Measurements from ENCODE around the gene TMEM256.

The TMEM256 gene

GRCh38 chr17:7356756-7357155 is 47.1 kb downstream of the TMEM256 start:
- H3K23ac ChIP-seq (ENCODE audit: low read length in 2 of 2), result no peak overlapping the region
- H3K18ac ChIP-seq (ENCODE audit: low read depth in 1 of 2, low read length in 2 of 2), result no peak overlapping the region
- H4K91ac ChIP-seq (ENCODE audit: low read length), result no peak overlapping the region
- H2BK120ac ChIP-seq (ENCODE audit: low read depth, low read length), result no peak overlapping the region
- no peaks in the 10 kb centered on the region for H3K36me3 ChIP-seq (ENCODE audit: control insufficient read depth in 1 of 2, insufficient read depth in 2 of 2, low read depth in 1 of 2, low read length in 2 of 2)
- H3K27me3 ChIP-seq (ENCODE audit: control insufficient read depth in 1 of 2, insufficient read depth in 1 of 2, low read length in 2 of 2), result no peaks in the 10 kb centered on the region
- WGBS, result 91% methylated on average over 8 of the region's 8 CpGs
- H3K9ac ChIP-seq (ENCODE audit: low read length), result peak overlapping the region; percentile 44
- H3K4ac ChIP-seq (ENCODE audit: low read depth in 1 of 2, low read length in 2 of 2), result no peak overlapping the region
- H2AFZ ChIP-seq (ENCODE audit: low read depth, low read length), result no peak overlapping the region
- no peaks in the 10 kb centered on the region for H3K9me3 ChIP-seq (ENCODE audit: control insufficient read depth, low read length)
- peaks cover 27% of the 10 kb centered on the region for H3K79me1 ChIP-seq (replicated peaks; ENCODE audit: low read length, poor library complexity, severe bottlenecking)
- no peak for DNase-seq
- H2BK15ac ChIP-seq (ENCODE audit: low read depth, poor library complexity, severe bottlenecking), result no peak overlapping the region
- no peak overlapping the region for H3K4me3 ChIP-seq (ENCODE audit: insufficient read depth in 1 of 2, low read depth in 1 of 2, low read length in 2 of 2)
- H4K8ac ChIP-seq (ENCODE audit: low read length), result no peak overlapping the region
- no peak overlapping the region for H2BK12ac ChIP-seq (ENCODE audit: low read length in 2 of 2)
- H2AK5ac ChIP-seq (ENCODE audit: low read length, severe bottlenecking), result no peak overlapping the region
- peaks cover 37% of the 10 kb centered on the region for H3K4me1 ChIP-seq (ENCODE audit: control insufficient read depth, insufficient read depth, low read depth, low read length)
- H3K27ac ChIP-seq (ENCODE audit: low read length, poor library complexity, severe bottlenecking), result no peak overlapping the region
- no peak overlapping the region for H2BK5ac ChIP-seq (ENCODE audit: low read depth, low read length, poor library complexity, severe bottlenecking)
- no peak overlapping the region for H3K14ac ChIP-seq (ENCODE audit: low read length in 2 of 2)
- H3K4me2 ChIP-seq (ENCODE audit: low read length, poor library complexity, severe bottlenecking), result no peak overlapping the region

- Histone ChIP-seq H3K36me3 (ENCODE audit: control insufficient read depth in 1 of 2, insufficient read depth in 2 of 2, low read depth in 1 of 2, low read length in 2 of 2) (no peaks in the 10 kb centered on the region), H3K14ac (ENCODE audit: low read length in 2 of 2) (peak overlapping the region in 1 of 2 experiments; percentile 48), H3K18ac (ENCODE audit: low read depth in 1 of 2, low read length in 2 of 2) (peak overlapping the region in 1 of 2 experiments; percentile 55), H3K9ac (ENCODE audit: low read length) (peak overlapping the region; percentile 44), H2AFZ (ENCODE audit: low read depth, low read length) (no peak overlapping the region), H4K8ac (ENCODE audit: low read length) (no peak overlapping the region), H2AK5ac (ENCODE audit: low read length, severe bottlenecking) (no peak overlapping the region), H3K27me3 (ENCODE audit: control insufficient read depth in 1 of 2, insufficient read depth in 1 of 2, low read length in 2 of 2) (no peaks in the 10 kb centered on the region), H4K91ac (ENCODE audit: low read length) (no peak overlapping the region), H3K23ac (ENCODE audit: low read length in 2 of 2) (no peak overlapping the region), H2BK15ac (ENCODE audit: low read depth, poor library complexity, severe bottlenecking) (no peak overlapping the region), H3K4me3 (ENCODE audit: insufficient read depth in 1 of 2, low read depth in 1 of 2, low read length in 2 of 2) (no peak overlapping the region), H3K4ac (ENCODE audit: low read depth in 1 of 2, low read length in 2 of 2) (no peak overlapping the region), H2BK12ac (ENCODE audit: low read length in 2 of 2) (no peak overlapping the region), H3K27ac (ENCODE audit: low read length, poor library complexity, severe bottlenecking) (no peak overlapping the region), H2BK120ac (ENCODE audit: low read depth, low read length) (no peak overlapping the region), H3K4me2 (ENCODE audit: low read length, poor library complexity, severe bottlenecking) (no peak overlapping the region), H3K79me1 (replicated peaks; ENCODE audit: low read length, poor library complexity, severe bottlenecking) (peaks cover 27% of the 10 kb centered on the region), H3K4me1 (ENCODE audit: control insufficient read depth, insufficient read depth, low read depth, low read length) (peaks cover 37% of the 10 kb centered on the region), H2BK5ac (ENCODE audit: low read depth, low read length, poor library complexity, severe bottlenecking) (no peak overlapping the region), H3K9me3 (ENCODE audit: control insufficient read depth, low read length) (no peaks in the 10 kb centered on the region)
- WGBS, result 7% methylated on average over 11 of the region's 12 CpGs
- DNase-seq, result peak; percentile 67
Measured at GRCh38 chr17:7356072-7356549, 47.8 kb downstream of the TMEM256 start.

- H3K4me2 ChIP-seq (ENCODE audit: low read length, poor library complexity, severe bottlenecking), result no peak overlapping the region
- H3K9me3 ChIP-seq (ENCODE audit: control insufficient read depth, low read length), result no peaks in the 10 kb centered on the region
- WGBS, result 80% methylated on average over 7 of the region's 8 CpGs
- H2AK5ac ChIP-seq (ENCODE audit: low read length, severe bottlenecking), result no peak overlapping the region
- H4K91ac ChIP-seq (ENCODE audit: low read length), result peak overlapping the region; percentile 67
- no peak overlapping the region for H3K4ac ChIP-seq (ENCODE audit: low read depth in 1 of 2, low read length in 2 of 2)
- no peak overlapping the region for H3K4me3 ChIP-seq (ENCODE audit: insufficient read depth in 1 of 2, low read depth in 1 of 2, low read length in 2 of 2)
- no peak overlapping the region for H2BK5ac ChIP-seq (ENCODE audit: low read depth, low read length, poor library complexity, severe bottlenecking)
- no peak overlapping the region for H2BK120ac ChIP-seq (ENCODE audit: low read depth, low read length)
- H2AFZ ChIP-seq (ENCODE audit: low read depth, low read length), result no peak overlapping the region
- H3K4me1 ChIP-seq (ENCODE audit: control insufficient read depth, insufficient read depth, low read depth, low read length), result peaks cover 40% of the 10 kb centered on the region
- no peak overlapping the region for H4K8ac ChIP-seq (ENCODE audit: low read length)
- H3K14ac ChIP-seq (ENCODE audit: low read length in 2 of 2), result peak overlapping the region in 1 of 2 experiments; percentile 48
- H3K36me3 ChIP-seq (ENCODE audit: control insufficient read depth in 1 of 2, insufficient read depth in 2 of 2, low read depth in 1 of 2, low read length in 2 of 2), result no peaks in the 10 kb centered on the region
- H3K79me1 ChIP-seq (replicated peaks; ENCODE audit: low read length, poor library complexity, severe bottlenecking), result peaks cover 27% of the 10 kb centered on the region
- no peak overlapping the region for H3K23ac ChIP-seq (ENCODE audit: low read length in 2 of 2)
- H3K18ac ChIP-seq (ENCODE audit: low read depth in 1 of 2, low read length in 2 of 2), result peak overlapping the region in 1 of 2 experiments; percentile 55
- no peak for DNase-seq
- peak overlapping the region in 1 of 2 experiments; percentile 15 for H2BK12ac ChIP-seq (ENCODE audit: low read length in 2 of 2)
- H3K27ac ChIP-seq (ENCODE audit: low read length, poor library complexity, severe bottlenecking), result no peak overlapping the region
- H2BK15ac ChIP-seq (ENCODE audit: low read depth, poor library complexity, severe bottlenecking), result peak overlapping the region; percentile 4
- peak overlapping the region; percentile 44 for H3K9ac ChIP-seq (ENCODE audit: low read length)
- H3K27me3 ChIP-seq (ENCODE audit: control insufficient read depth in 1 of 2, insufficient read depth in 1 of 2, low read length in 2 of 2), result no peaks in the 10 kb centered on the region
Measured at GRCh38 chr17:7355573-7355972, 48.3 kb downstream of the TMEM256 start.

GRCh38 chr17:7355053-7355452 is 48.8 kb downstream of the TMEM256 start, which contains the start of gene TMEM95:
TMEM95 (plus strand) TSS chr17:7355156; CDS start chr17:7355205, 49 bp downstream.
- Histone ChIP-seq H3K18ac (ENCODE audit: low read depth in 1 of 2, low read length in 2 of 2) (peak within 1 kb of the TSS; percentile 37 to 55), H3K4ac (ENCODE audit: low read depth in 1 of 2, low read length in 2 of 2) (no peak within 1 kb of the TSS), H3K9me3 (ENCODE audit: control insufficient read depth, low read length) (no peaks in the 10 kb centered on the region), H2AK5ac (ENCODE audit: low read length, severe bottlenecking) (peak within 1 kb of the TSS; percentile 53), H3K14ac (ENCODE audit: low read length in 2 of 2) (peak within 1 kb of the TSS in 1 of 2 experiments; percentile 79), H2BK15ac (ENCODE audit: low read depth, poor library complexity, severe bottlenecking) (peak within 1 kb of the TSS; percentile 4), H2AFZ (ENCODE audit: low read depth, low read length) (no peak within 1 kb of the TSS), H3K4me3 (ENCODE audit: insufficient read depth in 1 of 2, low read depth in 1 of 2, low read length in 2 of 2) (peak within 1 kb of the TSS in 1 of 2 experiments; percentile 22), H3K36me3 (ENCODE audit: control insufficient read depth in 1 of 2, insufficient read depth in 2 of 2, low read depth in 1 of 2, low read length in 2 of 2) (no peaks in the 10 kb centered on the region), H3K27ac (ENCODE audit: low read length, poor library complexity, severe bottlenecking) (no peak within 1 kb of the TSS), H3K27me3 (ENCODE audit: control insufficient read depth in 1 of 2, insufficient read depth in 1 of 2, low read length in 2 of 2) (no peaks in the 10 kb centered on the region), H2BK5ac (ENCODE audit: low read depth, low read length, poor library complexity, severe bottlenecking) (no peak within 1 kb of the TSS), H3K79me1 (replicated peaks; ENCODE audit: low read length, poor library complexity, severe bottlenecking) (peaks cover 27% of the 10 kb centered on the region), H3K9ac (ENCODE audit: low read length) (peak within 1 kb of the TSS; percentile 44), H3K4me2 (ENCODE audit: low read length, poor library complexity, severe bottlenecking) (no peak within 1 kb of the TSS), H2BK120ac (ENCODE audit: low read depth, low read length) (no peak within 1 kb of the TSS), H3K4me1 (ENCODE audit: control insufficient read depth, insufficient read depth, low read depth, low read length) (peaks cover 41% of the 10 kb centered on the region), H3K23ac (ENCODE audit: low read length in 2 of 2) (no peak within 1 kb of the TSS), H4K91ac (ENCODE audit: low read length) (peak within 1 kb of the TSS; percentile 78), H4K8ac (ENCODE audit: low read length) (peak within 1 kb of the TSS; percentile 66), H2BK12ac (ENCODE audit: low read length in 2 of 2) (peak within 1 kb of the TSS; percentile 15 to 31)
- DNase-seq, result no peak
- WGBS, result 75% methylated on average over 10 of the region's 10 CpGs

Data from mesenchymal stem cell (in vitro differentiated cells and primary cell).